ENCODE data around the gene PRKAG2. TPM values are rescaled to one million over a fixed set of nuclear protein-coding genes. Genes with fewer than 3 reads are reported as not detected.

Gene PRKAG2
- total RNA-seq, 1 experiment from 2014 or later, result 23.9 TPM

- H3K36me3 ChIP-seq (ENCODE audit: low read depth, low read length), result no peaks in the 10 kb centered on the region
- H3K4me3 ChIP-seq (ENCODE audit: low read length), result no peak overlapping the region
- H3K27ac ChIP-seq (ENCODE audit: low read length), result no peak overlapping the region
- TF ChIP-seq EZH2 (IDR thresholded peaks at IDR 0.05; ENCODE audit: low read length, unreplicated experiment), result no peak
- TF ChIP-seq EZH2phosphoT487 (IDR thresholded peaks at IDR 0.05; ENCODE audit: borderline replicate concordance, low read length), result no peak
- no peak for TF ChIP-seq CTCF (conservative IDR thresholded peaks at IDR 0.05; ENCODE audit: low read depth, low read length)
- no TSS peak for BruUV-seq (replicated peaks)
- DNase-seq (no peak), ATAC-seq (no peak)
- no peaks in the 10 kb centered on the region for H3F3A ChIP-seq (ENCODE audit: low read length, unreplicated experiment)
- no peak overlapping the region for H3K9ac ChIP-seq (ENCODE audit: low read length)
- H2AFZ ChIP-seq (ENCODE audit: low read length), result no peak overlapping the region
- H4K20me1 ChIP-seq (ENCODE audit: low read length), result no peaks in the 10 kb centered on the region
- H3K4me1 ChIP-seq (ENCODE audit: insufficient read depth, low read length), result no peaks in the 10 kb centered on the region
- CTCF ChIA-PET, result no interaction called here
- intact Hi-C loops (cut with micrococcal nuclease), result no loop called here
- POLR2A ChIA-PET (ENCODE audit: unreplicated experiment), result no interaction called here
- no peak overlapping the region for H3K4me2 ChIP-seq (ENCODE audit: low read length)
- no peaks in the 10 kb centered on the region for H3K79me2 ChIP-seq (ENCODE audit: low read length)
- H3K9me3 ChIP-seq (ENCODE audit: low read length), result no peaks in the 10 kb centered on the region
- no peaks in the 10 kb centered on the region for H3K9me2 ChIP-seq (replicated peaks; ENCODE audit: low read length)
- no peaks in the 10 kb centered on the region for H3K27me3 ChIP-seq (ENCODE audit: low read length)
These were observed 51.2 kb downstream of the PRKAG2 start for GRCh38 chr7:151825721-151826120.

GRCh38 chr7:151824373-151824933 lies 52.5 kb downstream of the PRKAG2 start:
- no TSS peak for BruUV-seq (replicated peaks)

More at GRCh38 chr7:151824373-151824933, 52.5 kb downstream of the PRKAG2 start:
- Histone ChIP-seq H3K36me3 (ENCODE audit: low read depth, low read length) (no peaks in the 10 kb centered on the region), H3K27me3 (ENCODE audit: low read length) (no peaks in the 10 kb centered on the region), H3K9ac (ENCODE audit: low read length) (no peak overlapping the region), H3K79me2 (ENCODE audit: low read length) (no peaks in the 10 kb centered on the region), H3F3A (ENCODE audit: low read length, unreplicated experiment) (no peaks in the 10 kb centered on the region), H2AFZ (ENCODE audit: low read length) (no peak overlapping the region), H3K9me3 (ENCODE audit: low read length) (no peaks in the 10 kb centered on the region), H3K4me2 (ENCODE audit: low read length) (no peak overlapping the region), H3K9me2 (replicated peaks; ENCODE audit: low read length) (no peaks in the 10 kb centered on the region), H3K4me3 (ENCODE audit: low read length) (no peak overlapping the region), H3K27ac (ENCODE audit: low read length) (no peak overlapping the region), H4K20me1 (ENCODE audit: low read length) (no peaks in the 10 kb centered on the region), H3K4me1 (ENCODE audit: insufficient read depth, low read length) (peaks cover 6% of the 10 kb centered on the region)
- intact Hi-C loops (cut with micrococcal nuclease), result no loop called here
- TF ChIP-seq EZH2phosphoT487 (IDR thresholded peaks at IDR 0.05; ENCODE audit: borderline replicate concordance, low read length), result no peak
- TF ChIP-seq EZH2 (IDR thresholded peaks at IDR 0.05; ENCODE audit: low read length, unreplicated experiment), result no peak
- no peak for TF ChIP-seq CTCF (conservative IDR thresholded peaks at IDR 0.05; ENCODE audit: low read depth, low read length)
- ChIA-PET CTCF (no interaction called here), POLR2A (ENCODE audit: unreplicated experiment) (interaction anchor here (0.7 kb wide), 1 partner anchor 23 kb away, joined by 4 read pairs; no protein-coding TSS in a partner anchor)
- no peak for DNase-seq
- no peak for ATAC-seq

All from PC-3 (cell line).